DMS153 treated with DMSO at 0.1 percent for 48 hours (cell line): Measurements from ENCODE around the gene HSD17B1.
A peak's percentile ranks its signal among the peaks of the same experiment; 100 is the strongest.

Source experiments
- DNase-seq: peaks from one replicate; lab custom pipeline; 2025; ENCODE audit not compliant: unreplicated experiment; lab: John Stamatoyannopoulos, UW

HSD17B1 gene

DNA sequence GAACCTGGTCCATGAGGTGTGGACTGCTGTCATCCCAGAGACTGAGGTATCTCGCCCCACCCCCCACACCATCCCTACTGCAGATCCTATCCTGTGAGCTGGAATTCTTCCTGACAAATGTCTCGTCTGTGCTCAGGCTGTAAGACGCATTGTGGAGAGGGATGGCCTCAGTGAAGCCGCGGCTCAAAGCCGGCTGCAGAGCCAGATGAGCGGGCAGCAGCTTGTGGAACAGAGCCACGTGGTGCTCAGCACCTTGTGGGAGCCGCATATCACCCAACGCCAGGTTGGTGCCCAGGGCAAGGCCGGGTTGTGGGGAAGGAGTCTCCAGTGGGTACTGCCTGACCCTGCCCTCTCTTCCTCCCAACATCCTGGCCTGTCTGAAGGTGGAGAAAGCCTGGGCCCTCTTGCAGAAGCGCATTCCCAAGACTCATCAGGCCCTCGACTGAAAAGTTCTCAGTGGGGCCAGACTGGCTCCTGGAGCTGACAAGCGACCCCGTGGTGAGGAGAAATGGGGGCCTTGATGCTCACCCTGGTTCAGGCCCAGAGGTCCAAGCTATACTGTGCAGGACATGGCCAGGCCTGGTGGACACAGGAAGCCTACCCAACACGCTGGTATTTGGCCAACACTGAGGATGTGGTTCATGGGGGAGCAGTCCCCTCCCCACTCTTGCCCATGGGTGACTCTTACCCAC is 12.9 kb downstream of the HSD17B1 start:
- no peak for DNase-seq

DNA sequence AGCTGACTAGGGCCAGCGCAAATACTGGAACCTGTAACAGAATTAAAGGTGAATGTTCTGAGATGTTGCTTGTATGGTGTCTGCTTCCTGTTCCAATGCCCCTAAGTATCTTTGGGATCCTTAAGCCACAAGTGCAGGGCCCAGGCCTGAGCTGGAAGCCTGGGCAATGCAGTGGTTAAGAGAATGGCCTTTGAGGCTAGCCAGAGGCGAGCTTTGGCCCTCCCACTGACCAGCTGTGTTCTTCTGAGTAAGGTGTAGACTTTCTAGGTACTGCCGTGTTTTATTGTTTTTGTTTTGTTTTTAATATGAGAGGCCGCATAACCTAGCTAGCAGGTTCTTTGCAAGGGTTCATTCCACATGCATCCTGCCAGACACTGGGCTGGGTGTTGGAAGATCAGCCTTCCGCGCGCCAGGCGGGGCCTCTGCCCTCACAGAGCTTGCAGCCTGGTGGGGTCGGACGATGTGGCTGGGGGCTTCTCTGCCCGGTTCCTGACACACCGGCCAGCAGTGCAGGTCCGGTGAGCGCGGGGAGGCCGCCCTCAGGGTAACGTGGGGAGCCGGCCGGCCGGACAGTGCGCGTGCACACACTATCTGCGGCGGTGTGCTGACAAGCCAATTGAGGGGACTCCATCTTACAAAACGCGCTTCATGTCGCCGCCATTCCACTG is 13.6 kb downstream of the HSD17B1 start:
- DNase-seq: no peak

DNA sequence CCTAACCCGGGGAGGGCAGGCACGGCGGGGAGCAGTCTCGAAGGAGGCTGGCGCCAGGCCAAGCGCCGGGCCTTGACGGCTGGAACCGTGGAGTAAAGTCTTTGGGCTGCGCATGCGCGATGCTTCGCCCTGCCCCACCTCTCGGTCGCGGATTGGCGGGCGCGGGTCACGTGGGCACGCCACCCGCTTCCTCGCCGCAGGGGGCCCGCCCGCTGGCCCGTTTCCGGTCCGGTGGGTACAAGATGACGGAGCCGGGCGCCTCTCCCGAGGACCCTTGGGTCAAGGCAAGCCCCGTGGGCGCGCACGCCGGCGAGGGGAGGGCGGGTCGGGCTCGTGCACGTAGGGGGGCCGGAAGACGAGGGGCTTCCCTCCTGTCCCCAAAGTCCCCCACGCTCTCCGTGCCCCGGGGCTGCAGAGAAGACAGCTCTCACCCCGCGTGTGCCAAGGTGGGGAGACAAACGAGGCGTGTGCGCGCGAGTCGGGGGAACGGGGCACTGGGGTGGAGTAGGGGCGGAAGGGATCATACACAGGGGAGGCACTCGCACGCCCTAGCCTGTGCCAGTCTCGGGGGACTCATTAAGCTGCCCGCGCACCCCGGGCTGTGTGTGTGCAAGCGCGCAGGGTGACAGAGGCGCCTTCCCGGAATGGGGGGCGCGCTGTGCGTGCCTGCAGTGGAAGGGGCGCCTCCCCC is 14.3 kb downstream of the HSD17B1 start, which contains the start of gene MLX:
Gene MLX, plus strand, starts transcription at position 218 of the 691 bp plus-strand sequence. Its CDS starts 25 bp downstream, at position 243.
- DNase-seq: peak; percentile 89

DNA sequence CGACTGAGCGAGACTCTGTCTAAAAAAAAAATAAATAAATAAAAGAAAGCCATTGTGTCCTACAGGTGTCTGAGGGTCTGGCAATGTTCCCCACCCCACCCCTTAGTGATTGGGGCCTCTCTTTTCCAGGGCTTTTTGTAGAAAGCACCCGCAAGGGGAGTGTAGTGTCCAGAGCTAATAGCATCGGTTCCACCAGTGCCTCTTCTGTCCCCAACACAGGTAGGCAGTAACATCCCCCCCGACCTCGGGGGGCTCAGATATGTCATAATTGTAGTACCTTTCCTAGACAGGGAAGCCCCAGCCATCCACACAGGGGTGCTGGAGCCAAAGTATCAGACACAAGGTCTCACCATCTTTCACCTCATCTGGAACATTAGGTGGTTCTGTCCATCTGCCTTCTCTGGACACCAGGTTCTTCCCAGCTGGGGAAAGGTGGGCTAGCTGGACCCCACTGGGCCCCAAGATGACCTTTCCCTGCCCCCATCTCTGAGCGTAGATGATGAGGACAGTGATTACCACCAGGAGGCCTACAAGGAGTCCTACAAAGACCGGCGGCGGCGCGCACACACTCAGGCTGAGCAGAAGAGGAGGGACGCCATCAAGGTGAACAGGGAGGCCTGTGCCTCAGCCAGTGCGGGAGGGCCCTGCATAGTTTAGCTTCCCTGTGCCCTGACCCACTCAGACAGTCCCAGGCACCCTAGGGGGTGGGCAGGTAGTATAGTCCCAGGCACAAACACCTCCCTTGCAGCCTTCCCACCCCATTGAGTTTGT is 15.8 kb downstream of the HSD17B1 start:
- no peak for DNase-seq

DNA sequence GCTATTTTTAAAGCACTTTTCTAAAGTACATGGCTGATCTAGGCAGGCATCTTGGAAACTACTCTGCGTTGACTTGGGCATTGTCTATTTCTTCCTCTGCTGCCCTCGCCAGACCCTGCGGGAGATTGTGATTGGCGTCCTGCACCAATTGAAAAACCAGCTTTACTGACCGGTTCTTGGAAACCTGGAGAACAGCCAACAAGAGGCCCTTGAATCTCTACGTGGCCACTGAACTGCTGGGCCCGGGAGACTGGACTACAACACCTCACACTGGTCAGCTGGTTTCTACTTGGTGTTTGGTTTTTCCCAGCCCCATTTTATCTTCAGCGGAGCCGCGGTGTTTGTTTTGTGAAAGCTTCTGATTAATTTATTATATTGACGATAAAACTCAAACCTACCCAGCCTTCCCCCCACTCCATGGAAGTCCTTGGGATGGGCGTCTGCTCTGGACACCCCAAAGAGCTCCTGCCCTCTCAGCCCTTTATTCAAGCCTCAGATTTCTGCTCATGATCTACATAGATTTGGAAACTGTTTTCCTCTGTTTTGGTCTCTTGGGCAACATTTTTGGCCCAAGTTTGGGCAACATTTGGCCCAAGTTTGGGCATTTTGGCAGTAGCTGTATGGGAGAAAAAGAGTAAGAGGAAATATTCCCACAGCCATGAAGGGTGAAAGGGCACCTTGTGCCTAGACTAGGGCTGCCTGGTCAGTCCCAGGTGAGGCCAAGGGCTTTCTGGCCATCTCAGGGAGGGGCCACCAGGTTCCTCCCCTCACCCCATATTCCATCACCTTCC is 18.9 kb downstream of the HSD17B1 start:
- no peak for DNase-seq

DNA sequence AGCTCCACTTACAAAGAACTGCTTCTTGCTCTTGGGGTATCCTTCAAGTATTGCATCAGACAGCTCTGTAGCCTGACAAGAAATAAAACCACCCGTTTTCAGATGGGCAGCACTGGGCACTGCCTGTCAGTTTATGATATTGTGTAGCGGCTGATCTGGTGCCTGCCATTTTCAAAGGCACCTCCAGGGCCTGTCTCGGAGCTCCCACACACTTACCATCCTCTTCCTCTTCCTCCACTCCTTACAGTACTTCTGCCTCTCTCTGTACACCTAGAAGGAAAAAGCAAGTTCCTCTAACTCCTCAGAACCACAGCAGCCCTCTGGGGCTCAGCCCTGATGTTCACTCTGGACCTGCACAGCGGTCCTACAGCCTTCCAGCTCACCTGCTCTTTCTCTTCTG is 20.4 kb downstream of the HSD17B1 start:
- DNase-seq: no peak

DNA sequence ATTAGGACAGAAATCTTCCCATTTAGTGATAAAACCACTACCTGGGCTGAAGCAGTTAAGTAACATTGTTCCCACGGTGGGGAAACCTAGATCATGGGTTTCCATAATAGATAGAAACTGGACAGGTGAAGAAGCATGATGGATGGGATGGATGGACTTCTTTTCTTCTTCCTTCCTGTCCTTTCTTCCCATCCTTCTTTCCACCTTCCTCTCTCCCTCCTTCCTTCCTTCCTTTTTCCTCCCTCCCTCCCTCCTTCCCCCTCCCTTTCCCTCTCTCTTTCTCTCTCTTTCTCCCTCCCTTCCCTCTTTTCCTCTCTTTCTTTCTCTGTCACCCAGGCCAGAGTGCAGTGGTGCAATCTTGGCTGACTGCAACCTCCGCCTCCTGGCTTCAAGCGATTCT is 21.7 kb downstream of the HSD17B1 start:
- DNase-seq: no peak

DNA sequence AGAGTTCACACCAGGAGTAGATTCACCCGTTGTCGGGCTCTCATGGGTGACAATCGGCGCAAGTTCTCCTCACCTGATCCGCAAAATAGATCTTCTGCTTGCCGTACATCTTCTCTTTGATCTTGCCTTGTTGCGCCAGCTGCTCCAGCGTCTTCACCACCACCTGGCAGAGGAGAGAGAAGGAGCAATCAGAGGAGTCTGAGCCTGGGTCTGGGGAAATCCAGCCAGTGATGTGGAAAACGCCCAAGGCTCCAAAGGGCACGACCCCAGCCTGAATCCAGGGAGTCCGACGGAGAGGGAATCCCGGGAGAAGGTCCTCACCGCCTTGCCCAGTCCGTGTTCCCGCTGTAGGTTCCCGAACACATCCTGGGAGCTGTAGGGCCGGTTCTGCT is 24.4 kb downstream of the HSD17B1 start:
- DNase-seq: no peak

DNA sequence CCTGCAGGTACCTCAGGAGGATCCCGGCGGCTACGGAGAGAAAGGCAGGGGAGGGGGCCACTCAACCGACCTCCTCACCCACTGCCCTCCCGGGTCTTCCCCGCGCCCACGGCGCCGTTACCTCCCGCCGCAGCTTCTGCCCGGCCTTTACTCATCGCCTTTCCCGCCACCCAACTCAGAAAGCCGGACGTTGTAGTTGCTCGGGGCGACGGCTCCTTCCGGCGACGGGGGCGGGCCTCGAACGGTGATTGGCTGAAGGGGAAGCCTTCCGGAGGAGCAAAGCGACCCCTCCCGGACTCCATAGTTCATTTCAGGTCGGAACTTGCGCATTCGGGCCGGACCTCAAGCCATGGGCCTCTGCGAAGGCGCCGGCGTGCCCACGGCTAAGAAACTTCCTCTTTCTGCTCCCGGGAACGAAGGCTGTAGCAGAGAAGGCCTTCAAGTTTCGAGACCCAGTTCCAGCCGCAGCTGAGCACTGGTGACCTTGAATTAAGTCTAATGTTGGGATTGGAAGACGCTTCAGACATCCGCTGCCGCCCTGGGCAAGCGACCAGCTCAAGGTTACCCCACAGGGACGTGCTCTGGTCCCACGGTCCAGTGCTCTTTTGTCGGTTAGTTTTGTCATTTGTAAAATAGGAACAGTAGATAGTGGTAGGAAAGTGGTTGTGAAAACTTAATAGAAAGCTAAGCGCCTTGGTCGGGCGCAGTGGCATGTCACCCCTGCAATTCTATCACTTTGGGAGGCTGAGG is 25.0 kb downstream of the HSD17B1 start, which contains the start of gene PSMC3IP:
Gene PSMC3IP, minus strand, starts transcription at position 198 of the 750 bp plus-strand sequence. Its CDS starts 43 bp downstream, at position 155.
- peak; percentile 93 for DNase-seq

DNA sequence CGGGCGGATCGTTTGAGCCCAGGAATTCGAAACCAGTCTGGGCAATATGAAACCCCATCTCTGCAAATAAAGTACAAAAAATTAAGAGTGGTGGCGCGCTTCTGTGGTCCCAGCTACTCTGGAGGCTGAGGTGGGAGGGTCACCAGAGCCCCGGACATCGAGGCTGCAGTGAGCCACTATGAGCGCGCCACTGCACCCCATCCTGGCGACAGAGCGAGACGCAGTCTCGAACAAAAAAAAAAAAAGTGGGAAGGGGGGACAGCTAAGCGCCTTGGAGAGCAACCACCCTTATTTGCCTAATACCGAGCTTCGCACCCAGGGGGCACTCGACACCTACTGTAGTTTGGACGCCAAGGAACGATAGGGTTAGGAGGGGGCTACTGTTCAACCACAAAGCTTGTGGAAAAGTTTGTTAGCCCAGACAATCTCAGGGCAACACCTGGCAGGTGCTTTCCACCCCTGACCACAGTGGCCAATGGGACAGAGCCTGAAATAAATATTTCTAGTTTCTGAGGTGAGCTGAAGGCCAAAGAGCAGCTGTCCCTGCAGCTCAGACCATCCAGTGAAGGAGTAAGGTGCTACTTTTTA is 25.7 kb downstream of the HSD17B1 start:
- peak; percentile 49 for DNase-seq

DNA sequence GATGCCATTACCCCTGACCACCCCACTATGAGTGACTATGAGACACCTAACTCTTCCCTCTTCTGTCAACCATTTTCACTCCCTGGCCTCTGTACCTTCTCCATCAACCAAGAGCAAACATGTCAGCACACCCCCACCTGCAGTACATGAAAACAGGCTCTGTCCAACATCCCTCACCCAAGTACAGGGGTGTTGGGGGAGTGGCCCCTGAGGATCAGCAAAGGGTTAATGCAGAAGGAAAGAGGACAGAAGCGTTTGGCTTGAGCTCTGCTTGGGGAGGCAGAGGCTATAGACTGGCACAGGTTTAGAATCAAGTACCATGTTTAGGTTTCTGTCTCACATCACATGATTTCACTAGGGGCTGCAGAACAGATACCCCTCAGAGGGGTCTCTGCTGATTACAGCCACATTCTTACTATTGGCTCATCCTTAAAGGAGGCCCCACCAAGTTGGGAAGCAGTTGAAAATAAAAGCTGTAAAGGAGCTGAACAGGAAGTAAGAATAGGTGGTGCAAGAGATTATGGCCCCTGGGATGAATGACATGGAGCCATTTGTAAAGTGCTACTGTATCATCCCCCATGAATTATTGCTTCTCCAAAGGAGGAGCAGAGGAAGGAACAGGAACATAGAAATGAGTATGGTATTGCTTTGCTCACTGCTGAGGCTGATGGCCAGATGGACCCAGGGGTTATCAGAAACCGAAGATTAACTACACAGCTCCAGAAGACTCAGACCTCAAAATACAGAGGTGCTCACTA is 27.2 kb downstream of the HSD17B1 start:
- DNase-seq: no peak

DNA sequence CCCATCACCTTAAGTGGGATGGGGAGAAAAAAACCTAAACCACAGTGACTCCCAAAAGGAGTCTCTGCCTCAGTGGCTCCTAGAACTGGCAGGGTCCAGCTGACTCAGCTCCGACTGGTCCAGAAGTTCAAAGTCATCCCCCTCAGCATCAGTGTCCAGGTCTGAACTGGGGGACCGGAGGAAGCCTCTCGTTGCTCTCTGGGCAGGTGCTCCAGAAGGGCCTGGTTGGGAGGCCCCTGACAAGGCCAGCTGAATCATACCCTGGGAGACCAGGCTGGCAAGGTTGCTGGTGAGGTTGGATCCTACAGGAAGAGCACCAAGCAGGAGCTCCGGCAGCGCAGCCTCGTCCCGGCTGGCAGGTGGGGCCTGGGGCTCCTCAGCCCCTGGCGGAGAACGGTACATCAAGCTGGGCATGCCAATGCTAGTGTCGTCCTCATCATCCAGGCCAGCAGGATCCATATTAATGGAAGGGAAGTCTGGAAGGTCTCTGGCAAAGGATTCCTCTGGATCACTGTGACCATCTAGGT is 29.1 kb downstream of the HSD17B1 start:
- DNase-seq: no peak

DNA sequence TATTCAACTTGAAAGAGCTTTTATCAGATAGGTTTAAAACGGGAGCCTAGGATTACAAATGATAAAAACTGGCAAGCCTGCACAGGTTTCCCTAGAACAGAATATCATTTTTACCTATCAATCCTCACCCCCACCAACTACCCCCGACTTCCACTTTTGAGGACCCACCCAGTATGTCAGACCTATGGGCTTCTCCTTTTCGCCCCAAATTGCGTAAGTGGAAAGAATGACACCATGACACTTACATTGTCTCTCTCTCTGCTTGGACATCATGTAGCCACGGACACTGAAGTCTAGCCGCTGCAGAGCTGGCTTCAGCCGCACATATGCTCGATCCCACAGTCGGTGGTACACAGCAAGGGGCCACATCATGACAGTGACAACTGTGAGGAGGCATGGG is 32.2 kb downstream of the HSD17B1 start:
- DNase-seq: no peak

DNA sequence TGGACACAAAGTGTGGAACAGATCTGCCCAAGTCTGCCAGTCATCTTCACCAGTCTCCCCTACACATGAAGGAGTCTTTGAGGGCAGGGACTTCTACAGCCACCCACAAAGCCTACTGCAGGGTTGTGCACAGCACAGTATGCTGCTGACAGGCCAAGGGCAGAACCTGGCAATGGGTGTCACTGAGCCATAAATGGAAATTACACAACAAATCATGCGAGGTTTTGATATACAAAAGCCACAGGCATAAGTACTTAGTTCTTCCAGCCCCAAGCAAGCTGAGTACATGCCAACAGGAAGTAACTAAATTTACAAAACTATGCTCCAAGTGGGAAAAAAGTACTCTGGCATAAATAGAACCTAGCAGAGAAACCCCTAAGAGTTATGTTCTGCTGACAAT is 32.6 kb downstream of the HSD17B1 start:
- DNase-seq: no peak

DNA sequence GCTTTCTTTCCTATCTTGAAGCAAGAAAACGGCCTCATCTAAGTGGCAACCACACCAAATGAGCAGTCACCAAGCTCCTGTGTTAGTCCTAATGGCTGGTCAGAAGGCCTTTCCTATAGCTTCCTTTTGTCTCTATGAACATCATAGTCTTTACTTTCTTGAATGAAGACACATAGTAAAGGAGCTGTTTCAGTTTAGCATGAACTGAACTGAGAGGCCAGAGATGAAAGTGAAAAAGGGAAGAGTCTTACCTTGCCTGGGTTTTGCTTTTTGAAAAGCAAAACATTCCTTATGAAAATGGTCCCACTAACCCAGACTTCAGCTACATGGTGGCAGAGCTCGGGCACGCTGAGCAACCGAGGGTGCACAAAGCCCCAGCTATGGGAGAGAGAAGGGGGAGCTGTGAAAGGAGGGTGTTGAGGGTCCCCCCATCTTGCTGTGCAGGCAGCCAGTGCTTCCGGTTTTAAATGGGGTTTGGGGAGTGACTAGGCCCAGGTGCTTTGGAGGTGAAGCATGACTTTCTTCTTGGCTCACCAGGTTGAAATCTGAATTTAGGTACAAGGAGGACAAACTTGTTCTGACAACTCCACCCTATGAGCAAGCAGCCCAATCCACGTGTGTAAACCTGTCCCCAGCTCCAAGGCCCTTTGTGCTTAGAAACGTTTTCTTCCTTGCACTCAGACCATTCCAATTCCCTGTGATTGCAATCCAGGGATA is 33.9 kb downstream of the HSD17B1 start:
- DNase-seq: no peak

DNA sequence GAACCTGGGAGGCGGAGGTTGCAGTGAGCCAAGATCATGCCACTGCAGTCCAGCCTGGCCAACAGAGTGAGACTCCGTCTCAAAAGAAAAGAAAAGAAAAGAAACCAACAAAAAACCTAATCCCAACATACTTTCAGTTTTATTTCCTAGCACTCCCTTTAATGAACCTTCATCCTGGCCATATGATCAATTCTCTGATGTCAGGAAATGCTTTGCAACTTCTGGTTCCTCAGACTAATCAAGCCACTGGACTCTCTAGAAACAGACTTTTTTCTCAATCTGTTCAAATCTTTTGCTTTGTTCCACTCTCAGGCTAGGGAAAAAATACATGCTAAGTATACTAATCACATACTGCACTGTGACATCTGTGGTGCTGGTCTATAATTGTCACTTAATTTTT is 38.2 kb downstream of the HSD17B1 start:
- no peak for DNase-seq

DNA sequence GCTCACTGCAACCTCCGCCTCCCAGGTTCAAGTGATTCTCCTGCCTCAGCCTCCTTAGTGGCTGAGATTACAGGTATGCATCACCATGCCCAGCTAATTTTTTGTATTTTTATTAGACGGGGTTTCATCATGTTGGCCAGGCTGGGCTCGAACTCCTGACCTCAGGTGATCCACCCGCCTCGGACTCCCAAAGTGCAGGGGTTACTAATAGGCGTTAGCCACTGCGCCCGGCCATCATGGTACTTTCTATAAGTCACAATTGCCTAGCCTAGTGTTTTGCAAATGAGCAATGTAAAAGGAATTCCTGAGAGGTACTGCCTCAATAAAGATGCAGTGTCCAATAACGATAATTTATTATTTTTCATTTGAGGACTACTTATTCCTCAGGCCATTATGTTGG is 38.7 kb downstream of the HSD17B1 start:
- DNase-seq: no peak

DNA sequence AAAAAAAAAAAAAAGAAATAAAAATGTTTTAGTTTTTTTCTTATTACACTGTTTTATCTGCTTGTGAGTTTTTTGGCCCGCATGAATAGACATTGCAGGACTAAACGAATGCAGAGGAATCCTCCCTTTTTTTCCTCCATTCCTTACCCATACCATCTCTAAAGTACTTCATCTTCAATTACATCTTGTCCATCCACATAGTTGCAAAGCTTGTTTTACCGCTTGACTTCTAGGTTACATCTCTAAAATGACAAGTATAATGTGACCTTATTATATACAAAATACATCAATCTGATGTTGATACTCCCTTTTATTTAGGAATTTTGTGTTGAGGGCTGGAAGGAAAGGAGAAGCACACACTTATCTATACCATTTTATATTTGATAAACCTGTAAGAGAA is 43.7 kb downstream of the HSD17B1 start:
- DNase-seq: no peak
